ENCODE results near the gene MAP4K2.

DNA sequence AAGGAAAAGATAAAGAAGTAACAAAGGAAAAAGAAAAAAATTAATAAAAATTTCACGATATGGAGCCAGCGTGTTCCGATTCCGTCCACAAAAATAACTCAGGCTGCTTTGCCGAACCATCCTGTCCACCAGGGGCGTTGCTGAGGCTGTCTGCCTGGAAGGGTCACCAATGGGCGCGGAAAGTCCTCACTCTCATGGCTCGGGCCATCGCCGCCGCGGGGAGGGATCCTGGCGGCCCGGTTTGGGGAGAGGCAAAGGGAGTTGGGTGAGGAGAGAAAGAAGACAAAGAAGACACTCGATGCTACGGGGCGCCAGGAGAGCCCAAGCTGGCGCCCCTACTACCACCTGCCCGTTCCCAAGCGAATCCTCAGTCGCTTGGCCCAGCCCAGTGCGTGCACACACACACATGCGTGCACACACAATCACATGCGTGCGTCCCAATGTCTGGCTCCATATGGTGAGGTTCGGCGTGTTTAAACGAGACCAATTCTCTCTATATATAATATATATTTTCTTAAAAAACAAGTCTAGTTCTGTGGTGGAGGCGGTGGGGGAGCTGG, 37.6 kb downstream of the MAP4K2 start:
- TF ChIP-seq CTCF (conservative IDR thresholded peaks at IDR 0.05) (no peak; the same call in 1 of the 2 replicates), ZFX (IDR thresholded peaks at IDR 0.05) (no peak)

All from C4-2B (cell line).